GM19397 (cell line): ENCODE results near the gene CEACAM3.
"Not testable (repeated sequence)": the region's sequence is repeated elsewhere in the genome, so short reads cannot be mapped to it uniquely, and the experiment has no call there.

Experiments
- ATAC-seq: cut with Tn5 transposase; IDR thresholded peaks from one replicate; pipeline ENCODE4 v1.9.1; 2021; ENCODE audit warnings: mild to moderate bottlenecking, moderate library complexity; ENCODE audit not compliant: unreplicated experiment

The CEACAM3 gene

GRCh38 chr19:41796362-41796761, at the start of gene CEACAM3:
Gene CEACAM3 (plus strand): TSS chr19:41796587. CDS start chr19:41796678, 91 bp downstream.
- no peak for ATAC-seq

- ATAC-seq = no peak
Measured at GRCh38 chr19:41746593-41747227, 49.7 kb upstream of the CEACAM3 start.

GRCh38 chr19:41748012-41748411, 48.4 kb upstream of the CEACAM3 start:
- no peak for ATAC-seq

- ATAC-seq = not testable (repeated sequence)
Measured at GRCh38 chr19:41750248-41751134, 45.9 kb upstream of the CEACAM3 start.

- ATAC-seq = no peak
Measured at GRCh38 chr19:41753159-41753558, 43.2 kb upstream of the CEACAM3 start.

GRCh38 chr19:41753936-41754529, 42.4 kb upstream of the CEACAM3 start:
- ATAC-seq = no peak

GRCh38 chr19:41755328-41755913, 41.0 kb upstream of the CEACAM3 start, which contains the start of gene CEACAM6:
Gene CEACAM6 (plus strand): TSS chr19:41755530. CDS start chr19:41755639, 109 bp downstream.
- ATAC-seq = no peak

- ATAC-seq = no peak
Measured at GRCh38 chr19:41758846-41759245, 37.5 kb upstream of the CEACAM3 start.

GRCh38 chr19:41767115-41767514, 29.3 kb upstream of the CEACAM3 start:
- ATAC-seq = no peak

- ATAC-seq = not testable (repeated sequence)
Measured at GRCh38 chr19:41768105-41768504, 28.3 kb upstream of the CEACAM3 start.

GRCh38 chr19:41769608-41770007, 26.8 kb upstream of the CEACAM3 start:
- ATAC-seq = no peak

GRCh38 chr19:41771410-41771809, 25.0 kb upstream of the CEACAM3 start:
- ATAC-seq = no peak

- no peak for ATAC-seq
Measured at GRCh38 chr19:41774515-41774980, 21.8 kb upstream of the CEACAM3 start.

- no peak for ATAC-seq
Measured at GRCh38 chr19:41776700-41777099, 19.7 kb upstream of the CEACAM3 start.

GRCh38 chr19:41783612-41784011, 12.8 kb upstream of the CEACAM3 start:
- no peak for ATAC-seq

- no peak for ATAC-seq
Measured at GRCh38 chr19:41784312-41784711, 12.1 kb upstream of the CEACAM3 start.

- ATAC-seq = no peak
Measured at GRCh38 chr19:41784743-41785142, 11.6 kb upstream of the CEACAM3 start.

- ATAC-seq = no peak
Measured at GRCh38 chr19:41785653-41786052, 10.7 kb upstream of the CEACAM3 start.

GRCh38 chr19:41787055-41787454, 9.3 kb upstream of the CEACAM3 start:
- ATAC-seq = no peak

GRCh38 chr19:41788518-41788917, 7.9 kb upstream of the CEACAM3 start:
- ATAC-seq = not testable (repeated sequence)

GRCh38 chr19:41789053-41789452, 7.3 kb upstream of the CEACAM3 start:
- not testable (repeated sequence) for ATAC-seq
